HepG2 (cell line): ENCODE measurements around the gene KIF5B. TPM values are rescaled to one million over a fixed set of nuclear protein-coding genes. Genes with fewer than 3 reads are reported as not detected.

Experiments used
- SOX13 ChIP-seq, 3 experiments: fragments of 450-650 bp in 1 of 3; sonication (generic) in 1 of 3; formaldehyde crosslinking in 1 of 3; IDR thresholded peaks in 2 of 3; conservative IDR thresholded peaks in 1 of 3; 2 replicates each; pipeline versions ENCODE4 v1.5.0 to v1.6.1; 2016 to 2020; ENCODE audit warnings: antibody characterized with exemption in 1 of 3, mild to moderate bottlenecking in 1 of 3, missing compliant biosample characterization in 1 of 3, missing genetic modification reagents in 1 of 3, moderate library complexity in 1 of 3
- TBX3 ChIP-seq: fragments of 450-650 bp; IDR thresholded peaks from 2 replicates; pipeline ENCODE4 v1.6.1; 2017; ENCODE audit warnings: antibody characterized with exemption, mild to moderate bottlenecking, inconsistent platforms, borderline replicate concordance
- ZKSCAN8 ChIP-seq: IDR thresholded peaks from 2 replicates; pipeline ENCODE4 v1.6.1; 2016; ENCODE audit warnings: borderline replicate concordance, missing genetic modification reagents, missing compliant biosample characterization
- ZNF124 ChIP-seq: sonication (generic); formaldehyde crosslinking; IDR thresholded peaks from 2 replicates; pipeline ENCODE4 v1.4.0; 2020; ENCODE audit warnings: missing genetic modification reagents
- ZNF510 ChIP-seq: sonication (generic); formaldehyde crosslinking; IDR thresholded peaks from 2 replicates; pipeline ENCODE4 v1.4.0; 2020; ENCODE audit warnings: low read depth, mild to moderate bottlenecking, missing genetic modification reagents
- ZNF644 ChIP-seq: IDR thresholded peaks from 2 replicates; pipeline ENCODE4 v1.6.1; 2016; ENCODE audit warnings: low read depth
- polyA plus RNA-seq, 8 experiments: library from polyadenylated mRNA; depleted of rRNA in 3 of 8; stranded (reverse) in 7 of 8; unstranded in 1 of 8; fragments of >200 nt; fragmentation: Illumina TruSeq in 4 of 8; extraction: Trizol in 4 of 8; gene quantifications; 2 replicates each; pipeline versions ENCODE4 v1.2.1 to v1.2.3, GENCODE V29; 2011 to 2016; ENCODE audit warnings: low read depth in 4 of 8, missing spikeins in 1 of 8, mixed read lengths in 1 of 8; ENCODE audit not compliant: insufficient read depth in 1 of 8
- total RNA-seq, 5 experiments: library from RNA; depleted of rRNA; stranded (reverse); fragments of >200 nt; fragmentation: Illumina TruSeq; extraction: Trizol; gene quantifications; 2 replicates each; pipeline ENCODE4 v1.2.3, GENCODE V29; 2016; ENCODE audit warnings: low read depth in 1 of 5
- TF ChIP-seq, protein P1 (sequence below): sonication (generic); formaldehyde crosslinking; IDR thresholded peaks from 2 replicates; pipeline ENCODE4 v1.4.0; 2020; ENCODE audit warnings: missing genetic modification reagents, borderline replicate concordance
- TF ChIP-seq, protein P2 (sequence below): sonication (generic); formaldehyde crosslinking; conservative IDR thresholded peaks from 2 replicates; pipeline ENCODE4 v1.4.0; 2020; ENCODE audit warnings: missing genetic modification reagents
- TF ChIP-seq, protein P3 (sequence below): IDR thresholded peaks from 2 replicates; pipeline ENCODE4 v1.6.1; 2016; ENCODE audit warnings: low read depth
- TF ChIP-seq, protein P4 (sequence below): sonication (generic); formaldehyde crosslinking; IDR thresholded peaks from one replicate; pipeline ENCODE4 v1.5.1; 2020; ENCODE audit warnings: mild to moderate bottlenecking, missing genetic modification reagents; ENCODE audit errors: not compliant biosample characterization

KIF5B gene
- total and polyA plus RNA-seq, 2 of the 13 experiments (the other 11 are each of a cell fraction or from before 2014, with no cell fraction given): 34.3 to 133 TPM

DNA sequence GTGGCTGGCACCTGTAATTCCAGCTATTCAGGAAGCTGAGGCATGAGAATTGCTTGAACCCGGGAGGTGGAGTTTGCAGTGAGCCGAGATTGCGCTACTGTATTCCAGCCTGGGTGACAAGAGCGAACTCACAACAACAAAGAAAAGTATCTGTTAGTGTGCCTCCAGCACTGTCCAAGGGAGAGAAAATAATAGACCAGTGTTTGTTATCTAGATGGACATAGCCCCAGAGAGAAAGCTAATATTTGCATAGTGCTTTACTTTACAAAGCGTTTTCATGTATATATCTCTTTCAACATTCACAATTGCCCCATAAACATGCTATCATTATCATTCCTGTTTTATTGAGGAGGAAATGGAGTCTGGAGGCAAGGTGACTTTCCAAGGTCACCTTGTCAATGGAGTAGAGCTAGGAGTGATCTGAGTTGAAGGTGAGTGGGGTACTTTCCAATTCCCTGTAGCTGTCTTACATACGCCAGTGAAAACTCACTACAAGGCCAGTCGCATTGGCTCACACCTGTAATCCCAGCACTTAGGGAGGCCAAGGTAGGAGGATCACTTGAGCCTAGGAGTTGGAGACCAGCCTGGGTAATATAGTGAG, 49.7 kb upstream of the KIF5B start (continued):
- TF ChIP-seq, protein P1, sequence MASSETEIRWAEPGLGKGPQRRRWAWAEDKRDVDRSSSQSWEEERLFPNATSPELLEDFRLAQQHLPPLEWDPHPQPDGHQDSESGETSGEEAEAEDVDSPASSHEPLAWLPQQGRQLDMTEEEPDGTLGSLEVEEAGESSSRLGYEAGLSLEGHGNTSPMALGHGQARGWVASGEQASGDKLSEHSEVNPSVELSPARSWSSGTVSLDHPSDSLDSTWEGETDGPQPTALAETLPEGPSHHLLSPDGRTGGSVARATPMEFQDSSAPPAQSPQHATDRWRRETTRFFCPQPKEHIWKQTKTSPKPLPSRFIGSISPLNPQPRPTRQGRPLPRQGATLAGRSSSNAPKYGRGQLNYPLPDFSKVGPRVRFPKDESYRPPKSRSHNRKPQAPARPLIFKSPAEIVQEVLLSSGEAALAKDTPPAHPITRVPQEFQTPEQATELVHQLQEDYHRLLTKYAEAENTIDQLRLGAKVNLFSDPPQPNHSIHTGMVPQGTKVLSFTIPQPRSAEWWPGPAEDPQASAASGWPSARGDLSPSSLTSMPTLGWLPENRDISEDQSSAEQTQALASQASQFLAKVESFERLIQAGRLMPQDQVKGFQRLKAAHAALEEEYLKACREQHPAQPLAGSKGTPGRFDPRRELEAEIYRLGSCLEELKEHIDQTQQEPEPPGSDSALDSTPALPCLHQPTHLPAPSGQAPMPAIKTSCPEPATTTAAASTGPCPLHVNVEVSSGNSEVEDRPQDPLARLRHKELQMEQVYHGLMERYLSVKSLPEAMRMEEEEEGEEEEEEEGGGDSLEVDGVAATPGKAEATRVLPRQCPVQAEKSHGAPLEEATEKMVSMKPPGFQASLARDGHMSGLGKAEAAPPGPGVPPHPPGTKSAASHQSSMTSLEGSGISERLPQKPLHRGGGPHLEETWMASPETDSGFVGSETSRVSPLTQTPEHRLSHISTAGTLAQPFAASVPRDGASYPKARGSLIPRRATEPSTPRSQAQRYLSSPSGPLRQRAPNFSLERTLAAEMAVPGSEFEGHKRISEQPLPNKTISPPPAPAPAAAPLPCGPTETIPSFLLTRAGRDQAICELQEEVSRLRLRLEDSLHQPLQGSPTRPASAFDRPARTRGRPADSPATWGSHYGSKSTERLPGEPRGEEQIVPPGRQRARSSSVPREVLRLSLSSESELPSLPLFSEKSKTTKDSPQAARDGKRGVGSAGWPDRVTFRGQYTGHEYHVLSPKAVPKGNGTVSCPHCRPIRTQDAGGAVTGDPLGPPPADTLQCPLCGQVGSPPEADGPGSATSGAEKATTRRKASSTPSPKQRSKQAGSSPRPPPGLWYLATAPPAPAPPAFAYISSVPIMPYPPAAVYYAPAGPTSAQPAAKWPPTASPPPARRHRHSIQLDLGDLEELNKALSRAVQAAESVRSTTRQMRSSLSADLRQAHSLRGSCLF: no peak
- TF ChIP-seq, protein P2, sequence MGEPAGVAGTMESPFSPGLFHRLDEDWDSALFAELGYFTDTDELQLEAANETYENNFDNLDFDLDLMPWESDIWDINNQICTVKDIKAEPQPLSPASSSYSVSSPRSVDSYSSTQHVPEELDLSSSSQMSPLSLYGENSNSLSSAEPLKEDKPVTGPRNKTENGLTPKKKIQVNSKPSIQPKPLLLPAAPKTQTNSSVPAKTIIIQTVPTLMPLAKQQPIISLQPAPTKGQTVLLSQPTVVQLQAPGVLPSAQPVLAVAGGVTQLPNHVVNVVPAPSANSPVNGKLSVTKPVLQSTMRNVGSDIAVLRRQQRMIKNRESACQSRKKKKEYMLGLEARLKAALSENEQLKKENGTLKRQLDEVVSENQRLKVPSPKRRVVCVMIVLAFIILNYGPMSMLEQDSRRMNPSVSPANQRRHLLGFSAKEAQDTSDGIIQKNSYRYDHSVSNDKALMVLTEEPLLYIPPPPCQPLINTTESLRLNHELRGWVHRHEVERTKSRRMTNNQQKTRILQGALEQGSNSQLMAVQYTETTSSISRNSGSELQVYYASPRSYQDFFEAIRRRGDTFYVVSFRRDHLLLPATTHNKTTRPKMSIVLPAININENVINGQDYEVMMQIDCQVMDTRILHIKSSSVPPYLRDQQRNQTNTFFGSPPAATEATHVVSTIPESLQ (CRISPR knock-in tag): 0 out of 2 replicates have a peak, but pooled peaks have one; percentile 50
- TF ChIP-seq ZNF644 (CRISPR knock-in tag) (peak; percentile 52; the same call in 1 of the 2 replicates), TBX3 (peak; percentile 90; the same call in 1 of the 2 replicates), ZNF124 (CRISPR knock-in tag) (0 out of 2 replicates have a peak, but pooled peaks have one; percentile 37), ZNF510 (CRISPR knock-in tag) (no peak), SOX13 (IDR thresholded peaks at IDR 0.05) (peak; percentile 93), SOX13 (CRISPR knock-in tag; conservative IDR thresholded peaks at IDR 0.05 in 1 of 2, IDR thresholded peaks at IDR 0.05 in 1 of 2) (peak in 1 of 2 experiments; percentile 99; a peak in 2 of 4 replicates), ZKSCAN8 (peak; percentile 76; the same call in 1 of the 2 replicates)
- TF ChIP-seq, protein P3, sequence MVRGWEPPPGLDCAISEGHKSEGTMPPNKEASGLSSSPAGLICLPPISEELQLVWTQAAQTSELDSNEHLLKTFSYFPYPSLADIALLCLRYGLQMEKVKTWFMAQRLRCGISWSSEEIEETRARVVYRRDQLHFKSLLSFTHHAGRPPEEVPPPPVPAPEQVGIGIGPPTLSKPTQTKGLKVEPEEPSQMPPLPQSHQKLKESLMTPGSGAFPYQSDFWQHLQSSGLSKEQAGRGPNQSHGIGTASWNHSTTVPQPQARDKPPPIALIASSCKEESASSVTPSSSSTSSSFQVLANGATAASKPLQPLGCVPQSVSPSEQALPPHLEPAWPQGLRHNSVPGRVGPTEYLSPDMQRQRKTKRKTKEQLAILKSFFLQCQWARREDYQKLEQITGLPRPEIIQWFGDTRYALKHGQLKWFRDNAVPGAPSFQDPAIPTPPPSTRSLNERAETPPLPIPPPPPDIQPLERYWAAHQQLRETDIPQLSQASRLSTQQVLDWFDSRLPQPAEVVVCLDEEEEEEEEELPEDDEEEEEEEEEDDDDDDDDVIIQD (CRISPR knock-in tag): 0 out of 2 replicates have a peak, but pooled peaks have one; percentile 51
- TF ChIP-seq, protein P4, sequence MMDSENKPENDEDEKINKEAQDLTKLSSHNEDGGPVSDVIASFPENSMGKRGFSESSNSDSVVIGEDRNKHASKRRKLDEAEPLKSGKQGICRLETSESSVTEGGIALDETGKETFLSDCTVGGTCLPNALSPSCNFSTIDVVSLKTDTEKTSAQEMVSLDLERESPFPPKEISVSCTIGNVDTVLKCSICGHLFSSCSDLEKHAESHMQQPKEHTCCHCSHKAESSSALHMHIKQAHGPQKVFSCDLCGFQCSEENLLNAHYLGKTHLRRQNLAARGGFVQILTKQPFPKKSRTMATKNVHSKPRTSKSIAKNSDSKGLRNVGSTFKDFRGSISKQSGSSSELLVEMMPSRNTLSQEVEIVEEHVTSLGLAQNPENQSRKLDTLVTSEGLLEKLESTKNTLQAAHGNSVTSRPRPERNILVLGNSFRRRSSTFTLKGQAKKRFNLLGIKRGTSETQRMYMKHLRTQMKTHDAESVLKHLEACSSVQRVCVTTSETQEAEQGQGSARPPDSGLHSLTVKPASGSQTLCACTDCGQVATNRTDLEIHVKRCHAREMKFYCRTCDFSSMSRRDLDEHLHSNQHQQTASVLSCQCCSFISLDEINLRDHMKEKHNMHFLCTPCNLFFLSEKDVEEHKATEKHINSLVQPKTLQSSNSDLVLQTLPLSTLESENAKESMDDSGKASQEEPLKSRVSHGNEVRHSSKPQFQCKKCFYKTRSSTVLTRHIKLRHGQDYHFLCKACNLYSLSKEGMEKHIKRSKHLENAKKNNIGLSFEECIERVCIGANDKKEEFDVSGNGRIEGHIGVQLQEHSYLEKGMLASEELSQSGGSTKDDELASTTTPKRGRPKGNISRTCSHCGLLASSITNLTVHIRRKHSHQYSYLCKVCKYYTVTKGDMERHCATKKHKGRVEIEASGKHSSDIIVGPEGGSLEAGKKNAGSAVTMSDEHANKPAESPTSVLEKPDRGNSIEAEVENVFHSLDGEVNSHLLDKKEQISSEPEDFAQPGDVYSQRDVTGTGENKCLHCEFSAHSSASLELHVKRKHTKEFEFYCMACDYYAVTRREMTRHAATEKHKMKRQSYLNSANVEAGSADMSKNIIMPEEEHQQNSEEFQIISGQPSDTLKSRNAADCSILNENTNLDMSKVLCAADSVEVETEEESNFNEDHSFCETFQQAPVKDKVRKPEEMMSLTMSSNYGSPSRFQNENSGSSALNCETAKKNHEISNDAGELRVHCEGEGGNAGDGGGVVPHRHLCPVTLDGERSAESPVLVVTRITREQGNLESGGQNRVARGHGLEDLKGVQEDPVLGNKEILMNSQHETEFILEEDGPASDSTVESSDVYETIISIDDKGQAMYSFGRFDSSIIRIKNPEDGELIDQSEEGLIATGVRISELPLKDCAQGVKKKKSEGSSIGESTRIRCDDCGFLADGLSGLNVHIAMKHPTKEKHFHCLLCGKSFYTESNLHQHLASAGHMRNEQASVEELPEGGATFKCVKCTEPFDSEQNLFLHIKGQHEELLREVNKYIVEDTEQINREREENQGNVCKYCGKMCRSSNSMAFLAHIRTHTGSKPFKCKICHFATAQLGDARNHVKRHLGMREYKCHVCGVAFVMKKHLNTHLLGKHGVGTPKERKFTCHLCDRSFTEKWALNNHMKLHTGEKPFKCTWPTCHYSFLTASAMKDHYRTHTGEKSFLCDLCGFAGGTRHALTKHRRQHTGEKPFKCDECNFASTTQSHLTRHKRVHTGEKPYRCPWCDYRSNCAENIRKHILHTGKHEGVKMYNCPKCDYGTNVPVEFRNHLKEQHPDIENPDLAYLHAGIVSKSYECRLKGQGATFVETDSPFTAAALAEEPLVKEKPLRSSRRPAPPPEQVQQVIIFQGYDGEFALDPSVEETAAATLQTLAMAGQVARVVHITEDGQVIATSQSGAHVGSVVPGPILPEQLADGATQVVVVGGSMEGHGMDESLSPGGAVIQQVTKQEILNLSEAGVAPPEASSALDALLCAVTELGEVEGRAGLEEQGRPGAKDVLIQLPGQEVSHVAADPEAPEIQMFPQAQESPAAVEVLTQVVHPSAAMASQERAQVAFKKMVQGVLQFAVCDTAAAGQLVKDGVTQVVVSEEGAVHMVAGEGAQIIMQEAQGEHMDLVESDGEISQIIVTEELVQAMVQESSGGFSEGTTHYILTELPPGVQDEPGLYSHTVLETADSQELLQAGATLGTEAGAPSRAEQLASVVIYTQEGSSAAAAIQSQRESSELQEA (CRISPR knock-in tag): no peak
